ENCODE results near the gene TAF3. TPM values are rescaled to one million over a fixed set of nuclear protein-coding genes. Genes with fewer than 3 reads are reported as not detected.

The TAF3 gene
- total RNA-seq, 1 donor from 2014 or later: 4.6 TPM

GRCh38 chr10:7945469-7946187, 127.3 kb downstream of the TAF3 start:
- Histone ChIP-seq H3K4me3 (no peak overlapping the region), H3K4me1 (no peaks in the 10 kb centered on the region), H3K27ac (no peak overlapping the region), H3K27me3 (no peaks in the 10 kb centered on the region), H3K4me2 (no peak overlapping the region), H3K9me3 (ENCODE audit: low read depth) (no peaks in the 10 kb centered on the region), H3F3A (ENCODE audit: low read depth) (no peaks in the 10 kb centered on the region), H2AFZ (replicated peaks) (no peak overlapping the region), H4K20me1 (ENCODE audit: low read depth) (no peaks in the 10 kb centered on the region), H3K79me2 (ENCODE audit: low read depth) (no peaks in the 10 kb centered on the region), H3K9ac (no peak overlapping the region), H3K36me3 (no peaks in the 10 kb centered on the region)
- Mint-ChIP-seq H3K9me3 (no peaks in the 10 kb centered on the region), H3K27ac (no peak overlapping the region), H3K4me1 (no peaks in the 10 kb centered on the region), H3K4me3 (no peak overlapping the region), H3K27me3 (ENCODE audit: insufficient read depth, low read depth) (no peaks in the 10 kb centered on the region), H3K36me3 (peaks cover 2% of the 10 kb centered on the region)
- DNase-seq (ENCODE audit: low spot score): no peak
- TF ChIP-seq EZH2 (IDR thresholded peaks at IDR 0.05) (no peak), CTCF (IDR thresholded peaks at IDR 0.05) (no peak)

GRCh38 chr10:7948371-7949000, 130.2 kb downstream of the TAF3 start:
- no peak for DNase-seq (ENCODE audit: low spot score)
- no peak overlapping the region for H3K27ac Mint-ChIP-seq
- no peaks in the 10 kb centered on the region for H3K27me3 Mint-ChIP-seq (ENCODE audit: insufficient read depth, low read depth)
- Histone ChIP-seq H3K9ac (no peak overlapping the region), H4K20me1 (ENCODE audit: low read depth) (no peaks in the 10 kb centered on the region), H3K4me1 (no peaks in the 10 kb centered on the region), H3K4me2 (no peak overlapping the region), H3K79me2 (ENCODE audit: low read depth) (no peaks in the 10 kb centered on the region), H3K9me3 (ENCODE audit: low read depth) (no peaks in the 10 kb centered on the region), H3F3A (ENCODE audit: low read depth) (no peaks in the 10 kb centered on the region), H3K4me3 (no peak overlapping the region), H2AFZ (replicated peaks) (no peak overlapping the region), H3K36me3 (no peaks in the 10 kb centered on the region), H3K27ac (no peak overlapping the region), H3K27me3 (no peaks in the 10 kb centered on the region)
- no peak overlapping the region for H3K4me3 Mint-ChIP-seq
- no peaks in the 10 kb centered on the region for H3K9me3 Mint-ChIP-seq
- peaks cover under 1% of the 10 kb centered on the region for H3K36me3 Mint-ChIP-seq
- no peak for TF ChIP-seq CTCF (IDR thresholded peaks at IDR 0.05)
- TF ChIP-seq EZH2 (IDR thresholded peaks at IDR 0.05): no peak
- no peak for TF ChIP-seq EZH2phosphoT487 (IDR thresholded peaks at IDR 0.05)
- H3K4me1 Mint-ChIP-seq: no peaks in the 10 kb centered on the region

- Histone ChIP-seq H3K27me3 (no peaks in the 10 kb centered on the region), H3K9ac (no peak overlapping the region), H4K20me1 (ENCODE audit: low read depth) (no peaks in the 10 kb centered on the region), H3F3A (ENCODE audit: low read depth) (no peaks in the 10 kb centered on the region), H3K4me2 (no peak overlapping the region), H2AFZ (replicated peaks) (no peak overlapping the region), H3K79me2 (ENCODE audit: low read depth) (no peaks in the 10 kb centered on the region), H3K4me1 (no peaks in the 10 kb centered on the region), H3K27ac (no peak overlapping the region), H3K4me3 (no peak overlapping the region), H3K9me3 (ENCODE audit: low read depth) (no peaks in the 10 kb centered on the region), H3K36me3 (no peaks in the 10 kb centered on the region)
- Mint-ChIP-seq H3K27ac (no peak overlapping the region), H3K36me3 (no peaks in the 10 kb centered on the region), H3K9me3 (no peaks in the 10 kb centered on the region), H3K4me3 (no peak overlapping the region), H3K4me1 (no peaks in the 10 kb centered on the region), H3K27me3 (ENCODE audit: insufficient read depth, low read depth) (no peaks in the 10 kb centered on the region)
- TF ChIP-seq EZH2phosphoT487 (IDR thresholded peaks at IDR 0.05): no peak
- no peak for TF ChIP-seq CTCF (IDR thresholded peaks at IDR 0.05)
- no peak for TF ChIP-seq EZH2 (IDR thresholded peaks at IDR 0.05)
- DNase-seq (ENCODE audit: low spot score): no peak
Observed at GRCh38 chr10:7950981-7951847, 132.9 kb downstream of the TAF3 start.

All from neural progenitor cell (in vitro differentiated cells).